Stimulated activated memory B cell treated with anti-CD40 and anti-IgM and Interleukin-4, amounts not matched to agents 10 μg/mL and 1 μg/mL and 100 μg/mL, for 72 hours (primary cell): Measurements from ENCODE around the gene PICK1.

ENCODE experiments used
- ATAC-seq: fragments of 150-1000 bp; cut with Tn5 transposase; 2 replicates; pipeline ENCODE4 v1.10.0; 2021
- H3K27ac Mint-ChIP-seq: one replicate; pipeline ENCODE4 v1.8.0; 2022; ENCODE audit warnings: mild to moderate bottlenecking, mixed read lengths
- H3K27me3 Mint-ChIP-seq: one replicate; pipeline ENCODE4 v1.8.0; 2022; ENCODE audit warnings: mixed read lengths
- H3K36me3 Mint-ChIP-seq: one replicate; pipeline ENCODE4 v1.8.0; 2022; ENCODE audit warnings: mixed read lengths
- H3K4me1 Mint-ChIP-seq: one replicate; pipeline ENCODE4 v1.8.0; 2022; ENCODE audit warnings: mixed read lengths
- H3K4me3 Mint-ChIP-seq: one replicate; pipeline ENCODE4 v1.8.0; 2022; ENCODE audit warnings: mild to moderate bottlenecking, moderate library complexity, mixed read lengths
- H3K9me3 Mint-ChIP-seq: one replicate; pipeline ENCODE4 v1.8.0; 2022; ENCODE audit warnings: mixed read lengths

Gene PICK1

GRCh38 chr22:38065539-38065938, 8.3 kb downstream of the PICK1 start:
- ATAC-seq = no peak
- H3K9me3 Mint-ChIP-seq = no peaks in the 10 kb centered on the region
- H3K27ac Mint-ChIP-seq = no peak overlapping the region
- H3K4me1 Mint-ChIP-seq = peaks cover 14% of the 10 kb centered on the region
- H3K4me3 Mint-ChIP-seq = no peak overlapping the region
- no peaks in the 10 kb centered on the region for H3K27me3 Mint-ChIP-seq
- peaks cover 79% of the 10 kb centered on the region for H3K36me3 Mint-ChIP-seq

- Mint-ChIP-seq H3K9me3 (no peaks in the 10 kb centered on the region), H3K4me3 (no peak overlapping the region), H3K27me3 (no peaks in the 10 kb centered on the region), H3K4me1 (peaks cover 12% of the 10 kb centered on the region), H3K27ac (no peak overlapping the region), H3K36me3 (peaks cover 83% of the 10 kb centered on the region)
- ATAC-seq = no peak
Observed at GRCh38 chr22:38066381-38067027, 9.3 kb downstream of the PICK1 start.

- no peak for ATAC-seq
- Mint-ChIP-seq H3K27me3 (no peaks in the 10 kb centered on the region), H3K27ac (no peak overlapping the region), H3K4me1 (peaks cover 8% of the 10 kb centered on the region), H3K36me3 (peaks cover 79% of the 10 kb centered on the region), H3K9me3 (no peaks in the 10 kb centered on the region), H3K4me3 (no peak overlapping the region)
Observed at GRCh38 chr22:38067028-38067415, 9.8 kb downstream of the PICK1 start.

- peaks cover 79% of the 10 kb centered on the region for H3K36me3 Mint-ChIP-seq
Observed at GRCh38 chr22:38067761-38068360, 10.7 kb downstream of the PICK1 start.

GRCh38 chr22:38068641-38069371, 11.6 kb downstream of the PICK1 start:
- Mint-ChIP-seq H3K36me3 (peaks cover 82% of the 10 kb centered on the region), H3K9me3 (no peaks in the 10 kb centered on the region)

More at GRCh38 chr22:38067761-38068360, 10.7 kb downstream of the PICK1 start:
- Mint-ChIP-seq H3K27me3 (no peaks in the 10 kb centered on the region), H3K9me3 (no peaks in the 10 kb centered on the region), H3K4me3 (no peak overlapping the region), H3K4me1 (peaks cover 2% of the 10 kb centered on the region), H3K27ac (no peak overlapping the region)
- no peak for ATAC-seq

GRCh38 chr22:38069372-38070249, 12.4 kb downstream of the PICK1 start:
- Mint-ChIP-seq H3K4me1 (no peaks in the 10 kb centered on the region), H3K27me3 (no peaks in the 10 kb centered on the region), H3K27ac (no peak overlapping the region), H3K4me3 (no peak overlapping the region), H3K9me3 (no peaks in the 10 kb centered on the region), H3K36me3 (peaks cover 81% of the 10 kb centered on the region)
- no peak for ATAC-seq

More at GRCh38 chr22:38068641-38069371, 11.6 kb downstream of the PICK1 start:
- Mint-ChIP-seq H3K27me3 (no peaks in the 10 kb centered on the region), H3K4me3 (no peak overlapping the region), H3K4me1 (no peaks in the 10 kb centered on the region), H3K27ac (no peak overlapping the region)
- no peak for ATAC-seq

GRCh38 chr22:38070250-38070921, 13.2 kb downstream of the PICK1 start:
- Mint-ChIP-seq H3K9me3 (no peaks in the 10 kb centered on the region), H3K27ac (no peak overlapping the region), H3K36me3 (peaks cover 73% of the 10 kb centered on the region)

GRCh38 chr22:38071421-38072321, 14.5 kb downstream of the PICK1 start:
- Mint-ChIP-seq H3K4me3 (no peak overlapping the region), H3K36me3 (peaks cover 60% of the 10 kb centered on the region), H3K27ac (no peak overlapping the region), H3K9me3 (no peaks in the 10 kb centered on the region), H3K27me3 (no peaks in the 10 kb centered on the region), H3K4me1 (no peaks in the 10 kb centered on the region)
- no peak for ATAC-seq

More at GRCh38 chr22:38070250-38070921, 13.2 kb downstream of the PICK1 start:
- no peak for ATAC-seq
- Mint-ChIP-seq H3K27me3 (no peaks in the 10 kb centered on the region), H3K4me3 (no peak overlapping the region), H3K4me1 (no peaks in the 10 kb centered on the region)

GRCh38 chr22:38072322-38073149, 15.3 kb downstream of the PICK1 start:
- ATAC-seq = no peak
- Mint-ChIP-seq H3K4me1 (no peaks in the 10 kb centered on the region), H3K9me3 (no peaks in the 10 kb centered on the region), H3K27ac (no peak overlapping the region), H3K36me3 (peaks cover 54% of the 10 kb centered on the region), H3K4me3 (no peak overlapping the region), H3K27me3 (no peaks in the 10 kb centered on the region)

GRCh38 chr22:38073150-38074130, 16.2 kb downstream of the PICK1 start:
- H3K27ac Mint-ChIP-seq = no peak overlapping the region
- no peaks in the 10 kb centered on the region for H3K27me3 Mint-ChIP-seq
- H3K4me1 Mint-ChIP-seq = no peaks in the 10 kb centered on the region
- no peaks in the 10 kb centered on the region for H3K9me3 Mint-ChIP-seq
- no peak for ATAC-seq
- H3K36me3 Mint-ChIP-seq = peaks cover 47% of the 10 kb centered on the region
- no peak overlapping the region for H3K4me3 Mint-ChIP-seq

GRCh38 chr22:38074181-38075104, 17.2 kb downstream of the PICK1 start:
- Mint-ChIP-seq H3K9me3 (no peaks in the 10 kb centered on the region), H3K27me3 (peaks cover 2% of the 10 kb centered on the region), H3K27ac (no peak overlapping the region), H3K36me3 (peaks cover 43% of the 10 kb centered on the region), H3K4me1 (no peaks in the 10 kb centered on the region), H3K4me3 (no peak overlapping the region)
- ATAC-seq = no peak
